NK-92 (cell line): ENCODE measurements around the gene WDR37.
"Not testable (repeated sequence)": the region's sequence is repeated elsewhere in the genome, so short reads cannot be mapped to it uniquely, and the experiment has no call there.

ENCODE experiments used
- DNase-seq: peaks from one replicate; lab custom pipeline; 2025; ENCODE audit not compliant: unreplicated experiment; lab: John Stamatoyannopoulos, UW

WDR37 gene

GRCh38 chr10:1040133-1040532, 16.1 kb upstream of the WDR37 start:
- no peak for DNase-seq

GRCh38 chr10:1041514-1041913, 14.7 kb upstream of the WDR37 start:
- DNase-seq = no peak

GRCh38 chr10:1043532-1043995, 12.6 kb upstream of the WDR37 start:
- no peak for DNase-seq

GRCh38 chr10:1044146-1044545, 12.0 kb upstream of the WDR37 start:
- no peak for DNase-seq

GRCh38 chr10:1044964-1045363, 11.2 kb upstream of the WDR37 start:
- no peak for DNase-seq

GRCh38 chr10:1045415-1045814, 10.8 kb upstream of the WDR37 start:
- no peak for DNase-seq

GRCh38 chr10:1047937-1048336, 8.2 kb upstream of the WDR37 start:
- no peak for DNase-seq

- no peak for DNase-seq
These were observed 7.8 kb upstream of the WDR37 start for GRCh38 chr10:1048349-1048731.

GRCh38 chr10:1048732-1049424, 7.3 kb upstream of the WDR37 start, which contains the start of gene IDI1:
Gene IDI1, minus strand, starts transcription at chr10:1049119. Its CDS starts 116 bp downstream, at chr10:1049003.
- peak; percentile 84 for DNase-seq

- no peak for DNase-seq
These were observed 6.7 kb upstream of the WDR37 start for GRCh38 chr10:1049425-1049958.

- DNase-seq = no peak
These were observed 6.0 kb upstream of the WDR37 start for GRCh38 chr10:1050145-1050544.

GRCh38 chr10:1050554-1050953, 5.6 kb upstream of the WDR37 start:
- no peak for DNase-seq

- DNase-seq = no peak
These were observed 1.5 kb upstream of the WDR37 start for GRCh38 chr10:1054684-1055083.

GRCh38 chr10:1057106-1057657, 997 bp downstream of the WDR37 start:
- DNase-seq = no peak

- DNase-seq = no peak
These were observed 1.8 kb downstream of the WDR37 start for GRCh38 chr10:1058017-1058416.

- DNase-seq = no peak
These were observed 3.7 kb downstream of the WDR37 start for GRCh38 chr10:1059902-1060301.

GRCh38 chr10:1061930-1062774, 6.0 kb downstream of the WDR37 start:
- no peak for DNase-seq

GRCh38 chr10:1063232-1063865, 7.2 kb downstream of the WDR37 start:
- no peak for DNase-seq

GRCh38 chr10:1064964-1065247, 8.7 kb downstream of the WDR37 start:
- DNase-seq = no peak

GRCh38 chr10:1066734-1067133, 10.5 kb downstream of the WDR37 start:
- DNase-seq = not testable (repeated sequence)
